PC-3 (cell line): Measurements from ENCODE around the gene STAG1. TPM values are rescaled to one million over a fixed set of nuclear protein-coding genes. Genes with fewer than 3 reads are reported as not detected.

Experiments used
- ATAC-seq: fragments of 200-7000 bp; cut with Tn5 transposase; 2 replicates; pipeline ENCODE4 v1.9.1; 2020; ENCODE audit warnings: mild to moderate bottlenecking, moderate library complexity
- BruUV-seq: library from RNA; stranded (reverse); fragments of 400-500 nt; replicated peaks from 2 replicates; lab custom pipeline; 2021; lab: Mats Ljungman, UMichigan
- CTCF ChIA-PET: fragments of 300-600 bp; sonication (Branson Sonifier 250); formaldehyde crosslinking; loops from one replicate; lab custom pipeline; 2022; ENCODE audit warnings: antibody characterized with exemption; lab: Charles Lee
- POLR2A ChIA-PET: fragments of 300-600 bp; sonication (Branson Sonifier 250); formaldehyde crosslinking; loops from one replicate; lab custom pipeline; 2022; ENCODE audit warnings: antibody characterized with exemption; ENCODE audit not compliant: unreplicated experiment; lab: Charles Lee
- DNase-seq: peaks from one replicate; pipeline ENCODE4 v3.0.0-alpha.2; 2015
- H2AFZ ChIP-seq: fragments of 300-600 bp; sonication (generic); 2 replicates; pipeline ENCODE4 v1.6.0; 2016; ENCODE audit warnings: antibody characterized with exemption, low read length
- H3F3A ChIP-seq: fragments of 300-600 bp; sonication (generic); one replicate; pipeline ENCODE4 v1.6.0; 2017; ENCODE audit warnings: antibody characterized with exemption, low read length, control low read depth, mild to moderate bottlenecking; ENCODE audit not compliant: unreplicated experiment
- H3K27ac ChIP-seq: fragments of 300-600 bp; sonication (generic); 2 replicates; pipeline ENCODE4 v1.5.1; 2016; ENCODE audit warnings: mild to moderate bottlenecking, low read length
- H3K27me3 ChIP-seq: fragments of 300-600 bp; sonication (generic); 2 replicates; pipeline ENCODE4 v1.6.1; 2016; ENCODE audit warnings: low read length, mixed read lengths
- H3K36me3 ChIP-seq: fragments of 300-600 bp; sonication (generic); 2 replicates; pipeline ENCODE4 v1.6.1; 2016; ENCODE audit warnings: low read depth, mixed run types, low read length, mixed read lengths
- H3K4me1 ChIP-seq: fragments of 300-600 bp; sonication (generic); 2 replicates; pipeline ENCODE4 v1.5.1; 2016; ENCODE audit warnings: low read length; ENCODE audit not compliant: insufficient read depth
- H3K4me2 ChIP-seq: fragments of 300-600 bp; sonication (generic); 2 replicates; pipeline ENCODE4 v1.6.0; 2016; ENCODE audit warnings: low read length
- H3K4me3 ChIP-seq: fragments of 300-600 bp; sonication (generic); 2 replicates; pipeline ENCODE4 v1.5.1; 2016; ENCODE audit warnings: mild to moderate bottlenecking, low read length, mixed read lengths
- H3K79me2 ChIP-seq: fragments of 300-600 bp; sonication (generic); 2 replicates; pipeline ENCODE4 v1.6.1; 2017; ENCODE audit warnings: low read length, mixed read lengths
- H3K9ac ChIP-seq: fragments of 300-600 bp; sonication (generic); 2 replicates; pipeline ENCODE4 v1.6.0; 2016; ENCODE audit warnings: mild to moderate bottlenecking, low read length
- H3K9me2 ChIP-seq: fragments of 300-600 bp; sonication (generic); replicated peaks from 2 replicates; pipeline ENCODE4 v1.6.1; 2016; ENCODE audit warnings: mixed run types, low read length, mixed read lengths
- H3K9me3 ChIP-seq: fragments of 300-600 bp; sonication (generic); 2 replicates; pipeline ENCODE4 v1.6.1; 2016; ENCODE audit warnings: low read length, mixed read lengths
- H4K20me1 ChIP-seq: fragments of 300-600 bp; sonication (generic); 2 replicates; pipeline ENCODE4 v1.6.1; 2016; ENCODE audit warnings: low read length, mixed read lengths
- CTCF ChIP-seq: fragments of 300-600 bp; sonication (generic); conservative IDR thresholded peaks from 2 replicates; pipeline ENCODE4 v1.5.1; 2017; ENCODE audit warnings: antibody characterized with exemption, low read depth, mild to moderate bottlenecking, low read length
- EZH2 ChIP-seq: fragments of 300-600 bp; sonication (generic); IDR thresholded peaks from one replicate; pipeline ENCODE4 v1.6.1; 2017; ENCODE audit warnings: antibody characterized with exemption, mild to moderate bottlenecking, low read length; ENCODE audit not compliant: unreplicated experiment
- EZH2phosphoT487 ChIP-seq: fragments of 300-600 bp; sonication (generic); IDR thresholded peaks from 2 replicates; pipeline ENCODE4 v1.6.1; 2018; ENCODE audit warnings: mild to moderate bottlenecking, antibody characterized with exemption, low read length, borderline replicate concordance
- intact Hi-C: fragments of 100-400 bp; cut with micrococcal nuclease; formaldehyde crosslinking; loops from 2 replicates; pipeline ENCODE4 v1.9.0; 2023
- total RNA-seq: library from RNA; depleted of rRNA; stranded (reverse); fragments of >200 nt; gene quantifications from 2 replicates; pipeline ENCODE4 v1.2.3, GENCODE V29; 2014

Gene STAG1
- total RNA-seq, 1 experiment from 2014 or later, result 14.6 TPM

DNA sequence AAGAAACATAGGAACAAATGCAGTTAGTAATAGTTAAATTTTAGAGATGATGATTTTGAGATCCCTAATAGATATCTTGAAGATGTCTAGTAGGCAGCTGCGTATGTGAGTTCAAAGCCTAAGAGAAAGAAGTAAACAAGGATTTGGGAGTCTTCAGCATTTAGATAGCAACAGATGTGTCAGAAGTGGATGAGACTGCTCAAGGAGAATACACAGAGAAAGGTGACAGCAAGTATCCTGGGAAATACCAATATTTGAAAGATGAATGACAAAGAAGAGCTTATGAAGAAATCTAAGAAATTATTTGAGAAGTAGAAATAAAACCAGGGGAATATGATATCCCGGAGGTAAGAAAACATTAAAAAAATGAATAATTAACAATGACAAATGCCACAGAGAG, 371.1 kb downstream of the STAG1 start:
- BruUV-seq, result no TSS peak
- H3K9me3 ChIP-seq, result no peaks in the 10 kb centered on the region
- H3K4me2 ChIP-seq, result no peak overlapping the region
- H4K20me1 ChIP-seq, result no peaks in the 10 kb centered on the region
- H3K36me3 ChIP-seq, result no peaks in the 10 kb centered on the region
- ATAC-seq (no peak), DNase-seq (no peak)
- TF ChIP-seq EZH2phosphoT487 (no peak), EZH2 (no peak), CTCF (no peak)
- ChIA-PET CTCF (no interaction called here), POLR2A (no interaction called here)
- H2AFZ ChIP-seq, result no peak overlapping the region
- H3F3A ChIP-seq, result no peaks in the 10 kb centered on the region
- no peaks in the 10 kb centered on the region for H3K4me1 ChIP-seq
- intact Hi-C loops, result no loop called here
- H3K27ac ChIP-seq, result no peak overlapping the region
- H3K9me2 ChIP-seq, result no peaks in the 10 kb centered on the region
- no peaks in the 10 kb centered on the region for H3K27me3 ChIP-seq
- no peak overlapping the region for H3K9ac ChIP-seq
- no peak overlapping the region for H3K4me3 ChIP-seq
- no peaks in the 10 kb centered on the region for H3K79me2 ChIP-seq

- H4K20me1 ChIP-seq, result no peaks in the 10 kb centered on the region
- H3K9ac ChIP-seq, result no peak overlapping the region
- ChIA-PET POLR2A (no interaction called here), CTCF (no interaction called here)
- no peak overlapping the region for H3K4me3 ChIP-seq
- no peaks in the 10 kb centered on the region for H3K79me2 ChIP-seq
- no peaks in the 10 kb centered on the region for H3K9me2 ChIP-seq
- BruUV-seq, result no TSS peak
- ATAC-seq, result no peak
- H3K9me3 ChIP-seq, result no peaks in the 10 kb centered on the region
- intact Hi-C loops, result no loop called here
- TF ChIP-seq EZH2phosphoT487, result no peak
- no peak for TF ChIP-seq EZH2
- no peaks in the 10 kb centered on the region for H3F3A ChIP-seq
- H2AFZ ChIP-seq, result no peak overlapping the region
- no peaks in the 10 kb centered on the region for H3K36me3 ChIP-seq
- no peak overlapping the region for H3K27ac ChIP-seq
- no peak for DNase-seq
- no peaks in the 10 kb centered on the region for H3K4me1 ChIP-seq
- H3K4me2 ChIP-seq, result no peak overlapping the region
- no peaks in the 10 kb centered on the region for H3K27me3 ChIP-seq
Observed at GRCh38 chr3:136380530-136380929, 371.6 kb downstream of the STAG1 start.

DNA sequence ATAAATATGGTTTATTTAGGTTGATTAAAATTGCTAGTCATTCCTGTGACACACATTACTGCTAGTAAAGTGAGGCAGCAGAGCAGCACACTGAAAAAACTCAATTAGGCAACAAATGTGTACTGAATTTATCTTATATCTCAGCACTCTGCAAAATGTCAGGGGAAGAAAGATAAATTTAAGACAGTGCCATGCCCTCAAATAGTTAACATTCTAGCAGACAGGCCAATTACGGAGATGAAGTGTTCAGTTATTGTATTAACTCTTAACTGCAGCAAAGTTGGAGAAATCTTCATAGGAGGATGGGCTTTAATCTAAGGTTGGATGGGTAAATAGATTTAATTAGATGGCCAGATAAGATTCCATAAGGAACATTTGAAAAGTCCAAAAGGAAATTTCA, 374.2 kb downstream of the STAG1 start:
- CTCF ChIA-PET, result no interaction called here

More for the DNA sequence above, 374.2 kb downstream of the STAG1 start:
- H3K4me3 ChIP-seq, result no peak overlapping the region
- H3K36me3 ChIP-seq, result no peaks in the 10 kb centered on the region
- H3K9me2 ChIP-seq, result no peaks in the 10 kb centered on the region
- H2AFZ ChIP-seq, result no peak overlapping the region
- intact Hi-C loops, result no loop called here
- H3K79me2 ChIP-seq, result no peaks in the 10 kb centered on the region
- no peak for DNase-seq
- no peaks in the 10 kb centered on the region for H3K4me1 ChIP-seq
- no TSS peak for BruUV-seq
- TF ChIP-seq EZH2phosphoT487 (no peak), CTCF (no peak), EZH2 (no peak)
- no peak overlapping the region for H3K9ac ChIP-seq
- H3K4me2 ChIP-seq, result no peak overlapping the region
- no peaks in the 10 kb centered on the region for H3K9me3 ChIP-seq
- H4K20me1 ChIP-seq, result no peaks in the 10 kb centered on the region
- no peaks in the 10 kb centered on the region for H3K27me3 ChIP-seq
- no peak for ATAC-seq
- H3F3A ChIP-seq, result no peaks in the 10 kb centered on the region
- POLR2A ChIA-PET, result no interaction called here
- H3K27ac ChIP-seq, result no peak overlapping the region
